Ishikawa (cell line): ENCODE measurements around the gene ZIC3.

Experiments
- CREB1 ChIP-seq: IDR thresholded peaks from 2 replicates; pipeline ENCODE4 v1.6.1; 2012; ENCODE audit warnings: low read depth
- YY1 ChIP-seq: IDR thresholded peaks from 2 replicates; pipeline ENCODE4 v1.6.1; 2012; ENCODE audit warnings: low read depth

DNA sequence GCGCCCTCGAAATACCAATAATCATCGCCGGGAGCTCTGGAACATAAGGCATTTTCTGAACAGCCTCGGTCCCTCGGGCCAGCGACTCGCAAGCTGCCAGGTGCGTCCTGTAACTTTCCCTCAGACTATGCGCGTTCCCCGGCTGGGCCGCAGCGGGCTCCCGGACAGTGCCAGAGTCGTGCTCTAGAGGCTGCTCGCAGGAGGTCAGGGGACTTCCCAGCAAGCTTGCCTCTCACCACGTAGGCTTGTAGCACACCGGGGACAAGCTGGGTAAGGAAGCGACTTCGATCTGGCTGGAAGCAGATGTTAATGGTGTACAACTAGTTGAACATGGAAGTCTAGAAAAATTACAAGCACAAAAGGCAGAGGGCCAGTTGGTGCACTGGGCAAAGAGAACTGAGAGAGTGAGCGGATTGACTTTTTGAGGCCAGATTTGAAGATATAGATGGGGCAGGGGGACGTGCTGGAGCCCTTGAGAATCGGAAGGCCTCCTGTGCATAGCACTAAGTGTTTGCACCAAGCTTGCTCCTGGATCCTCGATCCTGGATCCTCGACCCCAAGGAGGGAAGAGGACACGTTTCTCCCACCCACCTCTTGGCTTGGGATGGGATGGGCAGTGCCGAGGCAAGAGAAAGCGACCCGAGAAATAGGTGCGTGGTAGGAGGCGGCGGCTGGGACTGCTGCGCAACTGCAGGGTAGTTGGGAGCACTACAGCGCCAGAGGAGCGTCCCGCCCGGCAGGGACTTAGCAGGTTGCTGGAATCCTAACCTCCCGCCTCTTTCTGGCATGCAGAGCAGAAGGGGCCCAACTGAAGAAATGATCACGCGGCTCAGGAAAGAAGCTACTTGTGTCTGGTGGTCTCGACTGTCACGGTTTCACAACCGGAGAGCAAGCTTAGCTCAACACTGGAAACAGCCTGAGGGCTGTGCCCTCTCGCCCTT lies 19.9 kb upstream of the ZIC3 start:
- TF ChIP-seq YY1 (no peak), CREB1 (no peak)
